Stimulated activated effector memory CD8-positive, alpha-beta T cell treated with anti-CD3 and anti-CD28 coated beads, Interleukin-12 subunit alpha, Interleukin-12 subunit beta, amount 100 ng/mL, for 72 hours (primary cell): Measurements from ENCODE around the gene PRPH2.

ENCODE experiments used
- ATAC-seq: fragments of 150-1000 bp; cut with Tn5 transposase; 2 replicates; pipeline ENCODE4 v1.10.0; 2021
- DNase-seq, 2 donors: peaks; one replicate each; pipeline ENCODE4 v3.0.0; 2021 to 2022; ENCODE audit warnings: low spot score in 2 of 2
- H3K27ac Mint-ChIP-seq: one replicate; pipeline ENCODE4 v1.8.0; 2022; ENCODE audit warnings: mild to moderate bottlenecking, mixed read lengths
- H3K36me3 Mint-ChIP-seq: one replicate; pipeline ENCODE4 v1.8.0; 2022; ENCODE audit warnings: mild to moderate bottlenecking, mixed read lengths
- H3K4me1 Mint-ChIP-seq: one replicate; pipeline ENCODE4 v1.8.0; 2022; ENCODE audit warnings: mixed read lengths
- H3K4me3 Mint-ChIP-seq: one replicate; pipeline ENCODE4 v1.8.0; 2022; ENCODE audit warnings: mild to moderate bottlenecking, mixed read lengths
- H3K9me3 Mint-ChIP-seq: one replicate; pipeline ENCODE4 v1.8.0; 2022; ENCODE audit warnings: mixed read lengths

PRPH2 gene

GRCh38 chr6:42722497-42722896 is at the start of gene PRPH2:
Gene PRPH2, minus strand, starts transcription at chr6:42722597. Its CDS starts 263 bp downstream, at chr6:42722334.
- ATAC-seq (no peak), DNase-seq (no peak)
- Mint-ChIP-seq H3K9me3 (no peaks in the 10 kb centered on the region), H3K27ac (no peak within 1 kb of the TSS), H3K36me3 (no peaks in the 10 kb centered on the region), H3K4me1 (peaks cover 19% of the 10 kb centered on the region), H3K4me3 (no peak within 1 kb of the TSS)

- Mint-ChIP-seq H3K4me1 (peaks cover 68% of the 10 kb centered on the region), H3K9me3 (no peaks in the 10 kb centered on the region), H3K27ac (peak overlapping the region; percentile 100), H3K36me3 (peaks cover 18% of the 10 kb centered on the region), H3K4me3 (peak overlapping the region; percentile 72)
- DNase-seq (no peak), ATAC-seq (peak; percentile 24)
These were observed 49.3 kb upstream of the PRPH2 start for GRCh38 chr6:42771741-42772100.

DNA sequence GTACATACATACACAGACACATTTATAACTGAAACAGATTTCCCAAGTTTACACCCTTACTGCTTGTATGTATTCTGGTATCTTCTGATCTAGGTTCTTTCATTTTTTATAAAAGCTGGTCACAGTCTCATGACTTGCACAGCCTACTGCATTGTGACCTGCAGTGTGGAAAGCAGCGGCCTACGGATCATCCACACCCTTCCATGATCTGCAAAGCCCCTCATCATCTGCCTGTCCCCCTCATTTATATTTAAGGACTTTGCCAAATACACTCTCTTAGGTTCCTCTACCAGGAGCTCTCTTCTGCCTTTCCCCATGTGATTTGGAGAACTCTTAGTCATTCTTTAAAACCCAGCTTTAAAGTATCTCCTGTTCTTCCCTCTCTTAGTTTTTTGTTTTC is 47.4 kb upstream of the PRPH2 start:
- H3K4me1 Mint-ChIP-seq, result peaks cover 60% of the 10 kb centered on the region
- no peak for DNase-seq
- H3K4me3 Mint-ChIP-seq, result no peak overlapping the region

GRCh38 chr6:42769051-42769450 is 46.7 kb upstream of the PRPH2 start:
- Mint-ChIP-seq H3K9me3 (no peaks in the 10 kb centered on the region), H3K36me3 (peaks cover 14% of the 10 kb centered on the region), H3K4me3 (no peak overlapping the region), H3K4me1 (peaks cover 52% of the 10 kb centered on the region), H3K27ac (no peak overlapping the region)
- DNase-seq (no peak), ATAC-seq (no peak)

More for the DNA sequence above, 47.4 kb upstream of the PRPH2 start:
- H3K36me3 Mint-ChIP-seq, result peaks cover 14% of the 10 kb centered on the region
- ATAC-seq, result no peak
- H3K27ac Mint-ChIP-seq, result peak overlapping the region; percentile 100
- no peaks in the 10 kb centered on the region for H3K9me3 Mint-ChIP-seq

- no peaks in the 10 kb centered on the region for H3K9me3 Mint-ChIP-seq
- DNase-seq, result no peak
These were observed 43.8 kb upstream of the PRPH2 start for GRCh38 chr6:42766163-42766670.

GRCh38 chr6:42764911-42765648 is 42.7 kb upstream of the PRPH2 start:
- Mint-ChIP-seq H3K36me3 (peaks cover 13% of the 10 kb centered on the region), H3K4me1 (peaks cover 21% of the 10 kb centered on the region), H3K4me3 (no peak overlapping the region), H3K9me3 (no peaks in the 10 kb centered on the region), H3K27ac (no peak overlapping the region)
- DNase-seq (no peak), ATAC-seq (no peak)

More at GRCh38 chr6:42766163-42766670, 43.8 kb upstream of the PRPH2 start:
- Mint-ChIP-seq H3K27ac (no peak overlapping the region), H3K4me1 (peaks cover 29% of the 10 kb centered on the region), H3K36me3 (peaks cover 12% of the 10 kb centered on the region), H3K4me3 (no peak overlapping the region)
- no peak for ATAC-seq

- no peak for ATAC-seq
- Mint-ChIP-seq H3K27ac (no peak overlapping the region), H3K4me1 (peaks cover 18% of the 10 kb centered on the region)
These were observed 40.6 kb upstream of the PRPH2 start for GRCh38 chr6:42762950-42763349.

DNA sequence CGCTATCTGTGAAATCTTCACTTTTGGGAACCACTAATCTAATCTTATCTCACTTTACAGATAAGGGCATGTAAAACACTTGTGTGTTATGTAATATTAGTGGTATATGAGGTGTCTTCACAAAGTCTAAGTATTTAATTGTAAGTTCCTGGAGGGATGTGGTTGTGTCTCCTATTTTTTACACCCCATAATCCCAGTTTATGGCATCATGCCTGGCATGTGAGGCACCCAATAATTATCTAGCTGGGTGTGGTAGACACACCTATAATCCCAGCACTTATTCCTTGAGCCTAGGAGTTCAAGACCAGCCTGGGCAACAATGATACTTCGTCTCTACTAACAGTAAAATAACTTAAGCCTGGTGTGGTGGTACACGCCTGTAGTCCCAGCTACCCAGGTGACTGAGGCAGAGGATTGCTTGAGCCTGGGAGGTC is 40.0 kb upstream of the PRPH2 start:
- no peaks in the 10 kb centered on the region for H3K9me3 Mint-ChIP-seq
- ATAC-seq, result no peak
- peaks cover 16% of the 10 kb centered on the region for H3K4me1 Mint-ChIP-seq
- peaks cover 18% of the 10 kb centered on the region for H3K36me3 Mint-ChIP-seq
- DNase-seq, result no peak
- H3K4me3 Mint-ChIP-seq, result no peak overlapping the region
- H3K27ac Mint-ChIP-seq, result no peak overlapping the region

More at GRCh38 chr6:42762950-42763349, 40.6 kb upstream of the PRPH2 start:
- DNase-seq, result no peak
- H3K36me3 Mint-ChIP-seq, result peaks cover 18% of the 10 kb centered on the region
- H3K4me3 Mint-ChIP-seq, result no peak overlapping the region
- H3K9me3 Mint-ChIP-seq, result no peaks in the 10 kb centered on the region

DNA sequence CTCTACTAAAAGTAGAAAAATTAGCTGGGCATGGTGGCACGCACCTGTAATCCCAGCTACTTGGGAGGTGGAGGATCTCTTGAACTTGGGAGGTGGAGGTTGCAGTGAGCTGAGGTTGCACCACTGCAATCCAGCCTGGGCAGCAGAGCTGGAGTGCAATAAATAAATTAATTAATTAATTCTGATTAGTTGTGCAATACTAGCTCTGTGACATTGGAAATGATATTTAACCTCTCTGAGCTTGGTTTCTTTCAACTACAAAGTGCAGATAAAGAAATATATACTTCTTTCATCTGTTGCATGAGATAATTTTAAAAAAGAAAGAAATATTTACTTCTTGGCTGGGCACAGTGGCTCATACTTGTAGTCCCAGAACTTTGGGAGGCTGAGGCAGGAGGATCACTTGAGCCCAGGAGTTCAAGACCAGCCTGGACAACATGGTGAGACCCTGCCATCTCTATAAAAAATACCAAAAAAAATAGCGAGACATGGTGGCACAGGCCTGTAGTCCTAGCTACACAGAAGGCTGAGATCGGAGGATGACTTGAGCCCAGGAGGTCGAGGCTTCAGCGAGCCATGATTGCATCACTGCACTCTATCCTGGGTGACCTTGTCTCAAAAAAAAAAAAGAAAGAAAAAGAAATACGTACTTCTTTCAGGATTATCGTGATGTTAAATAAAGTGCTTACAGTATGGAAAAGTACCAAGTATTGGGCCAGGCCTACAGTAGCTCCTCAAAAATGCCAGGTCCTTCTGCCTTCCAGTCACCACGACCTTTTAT is 39.1 kb upstream of the PRPH2 start:
- Mint-ChIP-seq H3K36me3 (peaks cover 18% of the 10 kb centered on the region), H3K27ac (no peak overlapping the region), H3K4me1 (peaks cover 9% of the 10 kb centered on the region), H3K9me3 (no peaks in the 10 kb centered on the region), H3K4me3 (no peak overlapping the region)
- no peak for ATAC-seq
- DNase-seq, result no peak

GRCh38 chr6:42758756-42759430 is 36.5 kb upstream of the PRPH2 start:
- Mint-ChIP-seq H3K36me3 (peaks cover 17% of the 10 kb centered on the region), H3K4me1 (peaks cover 21% of the 10 kb centered on the region), H3K27ac (no peak overlapping the region), H3K9me3 (no peaks in the 10 kb centered on the region), H3K4me3 (no peak overlapping the region)
- no peak for ATAC-seq
- DNase-seq, result no peak

DNA sequence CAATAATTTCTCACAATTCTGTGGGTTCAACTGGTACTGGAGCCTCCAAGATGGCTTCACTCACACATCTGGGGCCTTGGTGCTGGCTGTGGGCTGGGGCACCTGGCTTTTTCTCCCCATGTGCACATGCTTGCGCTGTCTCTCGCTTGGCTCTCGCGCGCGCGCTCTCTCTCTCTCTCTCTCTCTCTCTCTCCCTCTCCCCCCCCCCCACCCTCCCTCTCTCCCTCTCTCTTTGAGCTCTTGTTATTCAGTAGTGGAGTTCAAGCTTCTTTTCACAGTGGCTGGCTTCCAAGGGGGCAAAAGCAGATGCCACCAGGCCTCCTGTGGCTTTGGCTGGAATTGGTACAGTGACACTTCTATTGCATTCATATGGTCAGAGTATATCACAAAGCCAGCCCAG is 34.3 kb upstream of the PRPH2 start:
- H3K4me3 Mint-ChIP-seq, result no peak overlapping the region
- H3K27ac Mint-ChIP-seq, result peak overlapping the region; percentile 43
- DNase-seq (no peak), ATAC-seq (no peak)
- peaks cover 17% of the 10 kb centered on the region for H3K36me3 Mint-ChIP-seq
- H3K4me1 Mint-ChIP-seq, result peaks cover 27% of the 10 kb centered on the region
- H3K9me3 Mint-ChIP-seq, result no peaks in the 10 kb centered on the region

- Mint-ChIP-seq H3K36me3 (peaks cover 8% of the 10 kb centered on the region), H3K9me3 (no peaks in the 10 kb centered on the region), H3K27ac (no peak overlapping the region), H3K4me1 (peaks cover 27% of the 10 kb centered on the region), H3K4me3 (no peak overlapping the region)
- DNase-seq (no peak), ATAC-seq (no peak)
These were observed 32.4 kb upstream of the PRPH2 start for GRCh38 chr6:42754759-42755158.

DNA sequence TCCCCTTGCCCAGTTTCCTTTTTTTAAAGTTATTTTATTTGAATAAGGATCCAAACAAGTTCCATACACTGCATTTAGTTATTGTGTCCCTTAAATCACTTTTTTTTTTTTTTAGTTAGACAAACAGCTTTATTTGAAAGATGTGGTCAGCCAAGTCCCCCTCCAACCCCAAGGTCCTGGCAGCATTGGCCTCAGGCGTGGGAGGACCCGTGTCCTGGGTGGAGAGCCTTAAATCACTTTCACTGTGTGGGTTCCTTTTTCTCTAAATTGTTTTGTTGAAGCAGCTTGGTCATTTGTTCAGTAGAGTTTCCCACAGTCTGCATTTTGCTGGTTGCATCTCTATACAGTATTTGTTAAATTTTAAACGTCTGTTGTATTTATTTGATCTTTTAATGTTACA is 28.7 kb upstream of the PRPH2 start:
- Mint-ChIP-seq H3K4me3 (no peak overlapping the region), H3K4me1 (peaks cover 27% of the 10 kb centered on the region), H3K36me3 (peaks cover 7% of the 10 kb centered on the region), H3K9me3 (no peaks in the 10 kb centered on the region), H3K27ac (no peak overlapping the region)
- DNase-seq, result no peak
- no peak for ATAC-seq

GRCh38 chr6:42748203-42748898 is 26.0 kb upstream of the PRPH2 start:
- no peak for ATAC-seq
- peak overlapping the region; percentile 48 for H3K27ac Mint-ChIP-seq
- H3K4me1 Mint-ChIP-seq, result peaks cover 31% of the 10 kb centered on the region

More at GRCh38 chr6:42748203-42748898, 26.0 kb upstream of the PRPH2 start:
- DNase-seq, result no peak
- H3K4me3 Mint-ChIP-seq, result peak overlapping the region; percentile 91
- peaks cover 25% of the 10 kb centered on the region for H3K36me3 Mint-ChIP-seq
- no peaks in the 10 kb centered on the region for H3K9me3 Mint-ChIP-seq
